HEK293 (cell line): ENCODE measurements around the gene ZBTB26.
A peak's percentile ranks its signal among the peaks of the same experiment; 100 is the strongest.

Source experiments
- BCL11B ChIP-seq: fragments of 450-650 bp; formaldehyde crosslinking; IDR thresholded peaks from 2 replicates; pipeline ENCODE4 v1.5.1; 2016; ENCODE audit warnings: low read depth, missing biosample characterization, missing genetic modification characterization
- HOXD13 ChIP-seq: sonication (generic); formaldehyde crosslinking; IDR thresholded peaks from 2 replicates; pipeline ENCODE4 v1.8.0; 2022; ENCODE audit warnings: missing genetic modification reagents, borderline replicate concordance
- OVOL3 ChIP-seq: fragments of 450-650 bp; formaldehyde crosslinking; IDR thresholded peaks from 2 replicates; pipeline ENCODE4 v1.5.1; 2016; ENCODE audit warnings: missing biosample characterization, missing genetic modification characterization
- SALL2 ChIP-seq: fragments of 450-650 bp; formaldehyde crosslinking; IDR thresholded peaks from 2 replicates; pipeline ENCODE4 v1.5.0; 2017; ENCODE audit warnings: missing biosample characterization, mild to moderate bottlenecking, missing genetic modification characterization, borderline replicate concordance
- SETDB1 ChIP-seq: IDR thresholded peaks from one replicate; pipeline ENCODE4 v1.6.1; 2017; ENCODE audit warnings: mild to moderate bottlenecking, low read length, moderate library complexity, mixed read lengths; ENCODE audit not compliant: insufficient read length
- TRIM28 ChIP-seq: IDR thresholded peaks from 2 replicates; pipeline ENCODE4 v1.6.1; 2011; ENCODE audit warnings: low read length, control low read depth, borderline replicate concordance
- YY2 ChIP-seq: fragments of 450-650 bp; formaldehyde crosslinking; IDR thresholded peaks from 2 replicates; pipeline ENCODE4 v1.5.1; 2016; ENCODE audit warnings: missing biosample characterization, missing genetic modification characterization
- ZBTB21 ChIP-seq: fragments of 450-650 bp; formaldehyde crosslinking; IDR thresholded peaks from 2 replicates; pipeline ENCODE4 v1.5.1; 2017; ENCODE audit warnings: missing biosample characterization, missing genetic modification characterization
- ZNF112 ChIP-seq: fragments of 450-650 bp; formaldehyde crosslinking; IDR thresholded peaks from 2 replicates; pipeline ENCODE4 v1.5.0; 2017; ENCODE audit warnings: missing biosample characterization, missing genetic modification characterization
- ZNF138 ChIP-seq: fragments of 450-650 bp; formaldehyde crosslinking; IDR thresholded peaks from 2 replicates; pipeline ENCODE4 v1.5.1; 2016; ENCODE audit warnings: missing biosample characterization, missing genetic modification characterization, borderline replicate concordance
- ZNF221 ChIP-seq: fragments of 450-650 bp; formaldehyde crosslinking; IDR thresholded peaks from 2 replicates; pipeline ENCODE4 v1.5.1; 2017; ENCODE audit warnings: missing biosample characterization, missing genetic modification characterization, borderline replicate concordance
- ZNF248 ChIP-seq: fragments of 450-650 bp; formaldehyde crosslinking; IDR thresholded peaks from 2 replicates; pipeline ENCODE4 v1.5.1; 2017; ENCODE audit warnings: missing biosample characterization, missing genetic modification characterization
- ZNF292 ChIP-seq: fragments of 450-650 bp; formaldehyde crosslinking; IDR thresholded peaks from 2 replicates; pipeline ENCODE4 v1.5.1; 2016; ENCODE audit warnings: low read depth, missing biosample characterization, missing genetic modification characterization, borderline replicate concordance
- ZNF335 ChIP-seq: fragments of 450-650 bp; formaldehyde crosslinking; conservative IDR thresholded peaks from 2 replicates; pipeline ENCODE4 v1.5.1; 2016; ENCODE audit warnings: missing biosample characterization, missing genetic modification characterization
- ZNF423 ChIP-seq: fragments of 450-650 bp; formaldehyde crosslinking; IDR thresholded peaks from 2 replicates; pipeline ENCODE4 v1.5.1; 2016; ENCODE audit warnings: missing biosample characterization, missing genetic modification characterization
- ZNF514 ChIP-seq: fragments of 450-650 bp; formaldehyde crosslinking; IDR thresholded peaks from 2 replicates; pipeline ENCODE4 v1.5.1; 2016; ENCODE audit warnings: missing biosample characterization, missing genetic modification characterization
- ZNF529 ChIP-seq: fragments of 450-650 bp; formaldehyde crosslinking; IDR thresholded peaks from 2 replicates; pipeline ENCODE4 v1.5.1; 2017; ENCODE audit warnings: missing genetic modification characterization, missing biosample characterization; ENCODE audit not compliant: insufficient replicate concordance
- ZNF544 ChIP-seq: fragments of 450-650 bp; formaldehyde crosslinking; IDR thresholded peaks from 2 replicates; pipeline ENCODE4 v1.5.0; 2017; ENCODE audit warnings: missing biosample characterization, missing genetic modification characterization
- ZNF549 ChIP-seq: fragments of 450-650 bp; IDR thresholded peaks from 2 replicates; pipeline ENCODE4 v1.5.1; 2018; ENCODE audit warnings: missing biosample characterization, missing genetic modification characterization, mild to moderate bottlenecking, inconsistent platforms, moderate library complexity
- ZNF561 ChIP-seq: fragments of 450-650 bp; IDR thresholded peaks from 2 replicates; pipeline ENCODE4 v1.5.1; 2018; ENCODE audit warnings: missing biosample characterization, missing genetic modification characterization, borderline replicate concordance
- ZNF664 ChIP-seq: fragments of 450-650 bp; formaldehyde crosslinking; IDR thresholded peaks from 2 replicates; pipeline ENCODE4 v1.5.1; 2016; ENCODE audit warnings: missing biosample characterization, missing genetic modification characterization
- ZNF670 ChIP-seq: fragments of 450-650 bp; formaldehyde crosslinking; IDR thresholded peaks from 2 replicates; pipeline ENCODE4 v1.5.1; 2016; ENCODE audit warnings: missing biosample characterization, missing genetic modification characterization, low read depth
- ZNF701 ChIP-seq: fragments of 450-650 bp; formaldehyde crosslinking; IDR thresholded peaks from 2 replicates; pipeline ENCODE4 v1.5.1; 2016; ENCODE audit warnings: missing biosample characterization, missing genetic modification characterization
- ZNF747 ChIP-seq: fragments of 450-650 bp; formaldehyde crosslinking; IDR thresholded peaks from 2 replicates; pipeline ENCODE4 v1.5.1; 2016; ENCODE audit warnings: missing biosample characterization, missing genetic modification characterization
- ZNF768 ChIP-seq: fragments of 450-650 bp; formaldehyde crosslinking; IDR thresholded peaks from 2 replicates; pipeline ENCODE4 v1.5.1; 2018; ENCODE audit warnings: missing biosample characterization, mild to moderate bottlenecking, missing genetic modification characterization
- ZNF792 ChIP-seq: fragments of 450-650 bp; formaldehyde crosslinking; IDR thresholded peaks from 2 replicates; pipeline ENCODE4 v1.5.1; 2016; ENCODE audit warnings: missing biosample characterization, missing genetic modification characterization
- ZSCAN23 ChIP-seq: fragments of 450-650 bp; formaldehyde crosslinking; IDR thresholded peaks from 2 replicates; pipeline ENCODE4 v1.5.1; 2016; ENCODE audit warnings: missing biosample characterization, missing genetic modification characterization
- TF ChIP-seq, protein P1 (sequence below): fragments of 450-650 bp; formaldehyde crosslinking; IDR thresholded peaks from 2 replicates; pipeline ENCODE4 v1.5.1; 2016; ENCODE audit warnings: missing biosample characterization, missing genetic modification characterization
- TF ChIP-seq, protein P2 (sequence below): fragments of 450-650 bp; formaldehyde crosslinking; IDR thresholded peaks from 2 replicates; pipeline ENCODE4 v1.5.1; 2017; ENCODE audit warnings: missing biosample characterization, missing genetic modification characterization
- TF ChIP-seq, protein P3 (sequence below): fragments of 450-650 bp; formaldehyde crosslinking; IDR thresholded peaks from 2 replicates; pipeline ENCODE4 v1.5.1; 2016; ENCODE audit warnings: missing biosample characterization, missing genetic modification characterization
- TF ChIP-seq, protein P4 (sequence below): fragments of 450-650 bp; formaldehyde crosslinking; IDR thresholded peaks from 2 replicates; pipeline ENCODE4 v1.5.1; 2016; ENCODE audit warnings: missing biosample characterization, missing genetic modification characterization
- TF ChIP-seq, protein P5 (sequence below): fragments of 450-650 bp; formaldehyde crosslinking; IDR thresholded peaks from 2 replicates; pipeline ENCODE4 v1.5.1; 2016; ENCODE audit warnings: missing biosample characterization, missing genetic modification characterization, low read depth

Gene ZBTB26

DNA sequence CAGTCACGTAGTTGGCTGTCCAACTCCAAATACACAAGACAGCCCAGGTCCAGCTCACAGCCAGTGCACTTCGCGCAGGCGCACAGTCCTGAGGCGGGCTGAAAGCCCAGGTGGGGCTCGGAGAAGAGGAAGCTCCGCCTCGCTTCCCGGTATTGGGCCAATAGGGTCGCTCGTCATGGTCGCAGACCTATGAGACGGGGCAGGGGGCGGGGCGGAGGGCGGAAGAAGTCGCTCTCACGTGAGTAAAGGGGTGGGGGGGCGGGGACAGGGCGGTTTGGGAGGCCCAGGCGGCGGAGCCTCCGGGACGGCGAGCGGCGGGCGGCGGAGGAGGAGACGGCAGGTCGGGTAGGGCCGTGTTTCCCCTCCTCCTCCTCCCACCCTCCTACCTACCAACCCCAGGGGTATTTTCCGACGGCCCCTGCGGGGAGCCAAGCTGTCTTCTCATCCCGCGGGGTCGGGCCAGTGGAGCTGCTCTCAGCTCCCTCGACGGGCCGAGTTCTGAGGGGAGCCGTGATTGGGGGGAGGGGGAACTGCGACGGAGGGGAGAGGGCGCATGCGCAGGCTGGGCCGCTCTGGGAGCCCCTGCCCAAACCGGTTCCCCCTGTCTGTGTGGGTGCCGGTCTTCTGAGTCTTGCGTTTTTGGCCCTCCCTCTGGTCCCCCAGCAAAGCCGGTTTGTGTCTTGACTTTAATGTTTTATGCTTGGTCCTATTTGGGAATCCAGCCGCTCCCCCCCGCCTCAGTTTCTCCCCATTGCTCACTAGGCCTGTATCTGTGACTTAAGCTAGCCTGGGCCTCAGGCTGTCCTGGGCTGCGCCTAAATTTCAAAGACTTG is 9.7 kb upstream of the ZBTB26 start, which contains the start of gene RABGAP1 (continued):
- TF ChIP-seq BCL11B (tag by site-specific recombination) (no peak), ZNF701 (tag by site-specific recombination) (no peak), ZBTB21 (tag by site-specific recombination) (no peak), HOXD13 (CRISPR knock-in tag) (no peak), ZNF514 (no peak), ZSCAN23 (no peak), SALL2 (tag by site-specific recombination) (no peak), ZNF138 (tag by site-specific recombination) (no peak), ZNF221 (tag by site-specific recombination) (no peak), ZNF747 (tag by site-specific recombination) (no peak), ZNF248 (tag by site-specific recombination) (no peak), ZNF561 (no peak; the same call in 1 of the 2 replicates), ZNF768 (tag by site-specific recombination) (no peak), ZNF529 (tag by site-specific recombination) (no peak), ZNF670 (no peak), ZNF292 (tag by site-specific recombination) (no peak), SETDB1 (no peak), ZNF423 (tag by site-specific recombination) (no peak), ZNF335 (tag by site-specific recombination) (peak; percentile 96), TRIM28 (no peak), ZNF549 (tag by site-specific recombination) (no peak), YY2 (tag by site-specific recombination) (no peak), ZNF112 (tag by site-specific recombination) (no peak), OVOL3 (tag by site-specific recombination) (no peak), ZNF544 (no peak), ZNF792 (tag by site-specific recombination) (no peak; the same call in 1 of the 2 replicates), ZNF664 (no peak)
- TF ChIP-seq, protein P1, sequence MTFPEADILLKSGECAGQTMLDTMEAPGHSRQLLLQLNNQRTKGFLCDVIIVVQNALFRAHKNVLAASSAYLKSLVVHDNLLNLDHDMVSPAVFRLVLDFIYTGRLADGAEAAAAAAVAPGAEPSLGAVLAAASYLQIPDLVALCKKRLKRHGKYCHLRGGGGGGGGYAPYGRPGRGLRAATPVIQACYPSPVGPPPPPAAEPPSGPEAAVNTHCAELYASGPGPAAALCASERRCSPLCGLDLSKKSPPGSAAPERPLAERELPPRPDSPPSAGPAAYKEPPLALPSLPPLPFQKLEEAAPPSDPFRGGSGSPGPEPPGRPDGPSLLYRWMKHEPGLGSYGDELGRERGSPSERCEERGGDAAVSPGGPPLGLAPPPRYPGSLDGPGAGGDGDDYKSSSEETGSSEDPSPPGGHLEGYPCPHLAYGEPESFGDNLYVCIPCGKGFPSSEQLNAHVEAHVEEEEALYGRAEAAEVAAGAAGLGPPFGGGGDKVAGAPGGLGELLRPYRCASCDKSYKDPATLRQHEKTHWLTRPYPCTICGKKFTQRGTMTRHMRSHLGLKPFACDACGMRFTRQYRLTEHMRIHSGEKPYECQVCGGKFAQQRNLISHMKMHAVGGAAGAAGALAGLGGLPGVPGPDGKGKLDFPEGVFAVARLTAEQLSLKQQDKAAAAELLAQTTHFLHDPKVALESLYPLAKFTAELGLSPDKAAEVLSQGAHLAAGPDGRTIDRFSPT (tag by site-specific recombination): no peak
- TF ChIP-seq, protein P2, sequence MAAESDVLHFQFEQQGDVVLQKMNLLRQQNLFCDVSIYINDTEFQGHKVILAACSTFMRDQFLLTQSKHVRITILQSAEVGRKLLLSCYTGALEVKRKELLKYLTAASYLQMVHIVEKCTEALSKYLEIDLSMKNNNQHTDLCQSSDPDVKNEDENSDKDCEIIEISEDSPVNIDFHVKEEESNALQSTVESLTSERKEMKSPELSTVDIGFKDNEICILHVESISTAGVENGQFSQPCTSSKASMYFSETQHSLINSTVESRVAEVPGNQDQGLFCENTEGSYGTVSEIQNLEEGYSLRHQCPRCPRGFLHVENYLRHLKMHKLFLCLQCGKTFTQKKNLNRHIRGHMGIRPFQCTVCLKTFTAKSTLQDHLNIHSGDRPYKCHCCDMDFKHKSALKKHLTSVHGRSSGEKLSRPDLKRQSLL (tag by site-specific recombination): no peak
- TF ChIP-seq, protein P3, sequence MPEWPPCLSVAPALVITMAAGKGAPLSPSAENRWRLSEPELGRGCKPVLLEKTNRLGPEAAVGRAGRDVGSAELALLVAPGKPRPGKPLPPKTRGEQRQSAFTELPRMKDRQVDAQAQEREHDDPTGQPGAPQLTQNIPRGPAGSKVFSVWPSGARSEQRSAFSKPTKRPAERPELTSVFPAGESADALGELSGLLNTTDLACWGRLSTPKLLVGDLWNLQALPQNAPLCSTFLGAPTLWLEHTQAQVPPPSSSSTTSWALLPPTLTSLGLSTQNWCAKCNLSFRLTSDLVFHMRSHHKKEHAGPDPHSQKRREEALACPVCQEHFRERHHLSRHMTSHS (tag by site-specific recombination): no peak
- TF ChIP-seq, protein P4, sequence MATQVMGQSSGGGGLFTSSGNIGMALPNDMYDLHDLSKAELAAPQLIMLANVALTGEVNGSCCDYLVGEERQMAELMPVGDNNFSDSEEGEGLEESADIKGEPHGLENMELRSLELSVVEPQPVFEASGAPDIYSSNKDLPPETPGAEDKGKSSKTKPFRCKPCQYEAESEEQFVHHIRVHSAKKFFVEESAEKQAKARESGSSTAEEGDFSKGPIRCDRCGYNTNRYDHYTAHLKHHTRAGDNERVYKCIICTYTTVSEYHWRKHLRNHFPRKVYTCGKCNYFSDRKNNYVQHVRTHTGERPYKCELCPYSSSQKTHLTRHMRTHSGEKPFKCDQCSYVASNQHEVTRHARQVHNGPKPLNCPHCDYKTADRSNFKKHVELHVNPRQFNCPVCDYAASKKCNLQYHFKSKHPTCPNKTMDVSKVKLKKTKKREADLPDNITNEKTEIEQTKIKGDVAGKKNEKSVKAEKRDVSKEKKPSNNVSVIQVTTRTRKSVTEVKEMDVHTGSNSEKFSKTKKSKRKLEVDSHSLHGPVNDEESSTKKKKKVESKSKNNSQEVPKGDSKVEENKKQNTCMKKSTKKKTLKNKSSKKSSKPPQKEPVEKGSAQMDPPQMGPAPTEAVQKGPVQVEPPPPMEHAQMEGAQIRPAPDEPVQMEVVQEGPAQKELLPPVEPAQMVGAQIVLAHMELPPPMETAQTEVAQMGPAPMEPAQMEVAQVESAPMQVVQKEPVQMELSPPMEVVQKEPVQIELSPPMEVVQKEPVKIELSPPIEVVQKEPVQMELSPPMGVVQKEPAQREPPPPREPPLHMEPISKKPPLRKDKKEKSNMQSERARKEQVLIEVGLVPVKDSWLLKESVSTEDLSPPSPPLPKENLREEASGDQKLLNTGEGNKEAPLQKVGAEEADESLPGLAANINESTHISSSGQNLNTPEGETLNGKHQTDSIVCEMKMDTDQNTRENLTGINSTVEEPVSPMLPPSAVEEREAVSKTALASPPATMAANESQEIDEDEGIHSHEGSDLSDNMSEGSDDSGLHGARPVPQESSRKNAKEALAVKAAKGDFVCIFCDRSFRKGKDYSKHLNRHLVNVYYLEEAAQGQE (tag by site-specific recombination): no peak
- TF ChIP-seq, protein P5, sequence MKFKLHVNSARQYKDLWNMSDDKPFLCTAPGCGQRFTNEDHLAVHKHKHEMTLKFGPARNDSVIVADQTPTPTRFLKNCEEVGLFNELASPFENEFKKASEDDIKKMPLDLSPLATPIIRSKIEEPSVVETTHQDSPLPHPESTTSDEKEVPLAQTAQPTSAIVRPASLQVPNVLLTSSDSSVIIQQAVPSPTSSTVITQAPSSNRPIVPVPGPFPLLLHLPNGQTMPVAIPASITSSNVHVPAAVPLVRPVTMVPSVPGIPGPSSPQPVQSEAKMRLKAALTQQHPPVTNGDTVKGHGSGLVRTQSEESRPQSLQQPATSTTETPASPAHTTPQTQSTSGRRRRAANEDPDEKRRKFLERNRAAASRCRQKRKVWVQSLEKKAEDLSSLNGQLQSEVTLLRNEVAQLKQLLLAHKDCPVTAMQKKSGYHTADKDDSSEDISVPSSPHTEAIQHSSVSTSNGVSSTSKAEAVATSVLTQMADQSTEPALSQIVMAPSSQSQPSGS: no peak
